Osteocyte (in vitro differentiated cells): ENCODE data around the gene APOD. TPM values are rescaled to one million over a fixed set of nuclear protein-coding genes. Genes with fewer than 3 reads are reported as not detected.
"Not testable (repeated sequence)": the region's sequence is repeated elsewhere in the genome, so short reads cannot be mapped to it uniquely, and the experiment has no call there.

Experiments used
- DNase-seq: peaks from one replicate; pipeline ENCODE4 v3.0.0; 2021; ENCODE audit warnings: mixed read lengths; ENCODE audit not compliant: unreplicated experiment; ENCODE audit errors: extremely low spot score
- H3K27ac Mint-ChIP-seq: one replicate; pipeline ENCODE4 v1.8.0; 2021; ENCODE audit warnings: mild to moderate bottlenecking, mixed read lengths; ENCODE audit not compliant: unreplicated experiment
- H3K27me3 Mint-ChIP-seq: one replicate; pipeline ENCODE4 v1.8.0; 2021; ENCODE audit warnings: mixed read lengths; ENCODE audit not compliant: unreplicated experiment
- H3K36me3 Mint-ChIP-seq: one replicate; pipeline ENCODE4 v1.8.0; 2021; ENCODE audit warnings: mixed read lengths; ENCODE audit not compliant: unreplicated experiment
- H3K4me1 Mint-ChIP-seq: one replicate; pipeline ENCODE4 v1.8.0; 2021; ENCODE audit warnings: mixed read lengths; ENCODE audit not compliant: unreplicated experiment
- H3K4me3 Mint-ChIP-seq: one replicate; pipeline ENCODE4 v1.8.0; 2021; ENCODE audit warnings: mild to moderate bottlenecking, moderate library complexity, mixed read lengths; ENCODE audit not compliant: unreplicated experiment
- H3K9me3 Mint-ChIP-seq: one replicate; pipeline ENCODE4 v1.8.0; 2021; ENCODE audit warnings: mixed read lengths; ENCODE audit not compliant: unreplicated experiment
- total RNA-seq: library from RNA; stranded (reverse); gene quantifications from 2 replicates; pipeline ENCODE4 v1.2.1, GENCODE V29; 2021

The APOD gene
- total RNA-seq, 1 donor from 2014 or later: 3.2 TPM

GRCh38 chr3:195624603-195625560 lies 41.1 kb upstream of the APOD start:
- peak; percentile 66 for DNase-seq
- H3K9me3 Mint-ChIP-seq, H3K27me3 Mint-ChIP-seq, H3K36me3 Mint-ChIP-seq, H3K4me1 Mint-ChIP-seq, H3K27ac Mint-ChIP-seq: not testable (repeated sequence)
- H3K4me3 Mint-ChIP-seq: peak overlapping the region; percentile 18

- H3K27ac Mint-ChIP-seq, DNase-seq, H3K4me3 Mint-ChIP-seq, H3K4me1 Mint-ChIP-seq, H3K36me3 Mint-ChIP-seq, H3K9me3 Mint-ChIP-seq, H3K27me3 Mint-ChIP-seq: not testable (repeated sequence)
These were observed 40.4 kb upstream of the APOD start for GRCh38 chr3:195624171-195624570.

- not testable (repeated sequence) for H3K4me3 Mint-ChIP-seq, H3K4me1 Mint-ChIP-seq, H3K36me3 Mint-ChIP-seq, H3K27ac Mint-ChIP-seq, H3K27me3 Mint-ChIP-seq, H3K9me3 Mint-ChIP-seq
- peak; percentile 80 for DNase-seq
These were observed 39.7 kb upstream of the APOD start for GRCh38 chr3:195623217-195623965.

- DNase-seq: peak; percentile 51
- H3K27ac Mint-ChIP-seq, H3K27me3 Mint-ChIP-seq, H3K4me3 Mint-ChIP-seq, H3K36me3 Mint-ChIP-seq, H3K9me3 Mint-ChIP-seq, H3K4me1 Mint-ChIP-seq: not testable (repeated sequence)
These were observed 38.9 kb upstream of the APOD start for GRCh38 chr3:195622523-195623170.

GRCh38 chr3:195622012-195622411 lies 38.3 kb upstream of the APOD start:
- H3K27me3 Mint-ChIP-seq, H3K4me3 Mint-ChIP-seq, H3K4me1 Mint-ChIP-seq, H3K9me3 Mint-ChIP-seq, H3K36me3 Mint-ChIP-seq, H3K27ac Mint-ChIP-seq: not testable (repeated sequence)
- peak; percentile 82 for DNase-seq

GRCh38 chr3:195621095-195621494 lies 37.4 kb upstream of the APOD start:
- H3K4me1 Mint-ChIP-seq, H3K9me3 Mint-ChIP-seq, DNase-seq, H3K27ac Mint-ChIP-seq, H3K27me3 Mint-ChIP-seq, H3K36me3 Mint-ChIP-seq, H3K4me3 Mint-ChIP-seq: not testable (repeated sequence)

GRCh38 chr3:195620476-195620875 lies 36.7 kb upstream of the APOD start:
- H3K4me1 Mint-ChIP-seq, H3K4me3 Mint-ChIP-seq, H3K36me3 Mint-ChIP-seq, H3K27ac Mint-ChIP-seq, H3K9me3 Mint-ChIP-seq, H3K27me3 Mint-ChIP-seq: not testable (repeated sequence)
- peak; percentile 17 for DNase-seq

GRCh38 chr3:195619591-195620369 lies 36.0 kb upstream of the APOD start:
- H3K4me3 Mint-ChIP-seq, H3K27me3 Mint-ChIP-seq, H3K9me3 Mint-ChIP-seq, H3K36me3 Mint-ChIP-seq, H3K4me1 Mint-ChIP-seq, H3K27ac Mint-ChIP-seq: not testable (repeated sequence)
- DNase-seq: peak; percentile 81

- peak; percentile 89 for DNase-seq
- H3K27me3 Mint-ChIP-seq, H3K4me1 Mint-ChIP-seq, H3K9me3 Mint-ChIP-seq, H3K36me3 Mint-ChIP-seq, H3K4me3 Mint-ChIP-seq, H3K27ac Mint-ChIP-seq: not testable (repeated sequence)
These were observed 34.3 kb upstream of the APOD start for GRCh38 chr3:195617784-195618659.

- H3K4me3 Mint-ChIP-seq, H3K27ac Mint-ChIP-seq, H3K27me3 Mint-ChIP-seq, H3K36me3 Mint-ChIP-seq, H3K4me1 Mint-ChIP-seq, H3K9me3 Mint-ChIP-seq: not testable (repeated sequence)
- DNase-seq: peak; percentile 69
These were observed 33.4 kb upstream of the APOD start for GRCh38 chr3:195617134-195617533.
